GM12874 (cell line): ENCODE results near the gene PTPRE.

Experiments
- CTCF ChIP-seq: IDR thresholded peaks from 2 replicates; pipeline ENCODE4 v1.5.1; 2011; ENCODE audit warnings: low read depth, mild to moderate bottlenecking, control low read depth, low read length, moderate library complexity; ENCODE audit not compliant: insufficient read depth

The PTPRE gene

GRCh38 chr10:127916826-127917225, 9.9 kb downstream of the PTPRE start:
- TF ChIP-seq CTCF, result no peak

GRCh38 chr10:127918572-127918971, 11.7 kb downstream of the PTPRE start:
- no peak for TF ChIP-seq CTCF

- peak; percentile 13; the same call in 1 of the 2 replicates for TF ChIP-seq CTCF
These were observed 12.7 kb downstream of the PTPRE start for GRCh38 chr10:127919418-127920271.

- TF ChIP-seq CTCF, result no peak
These were observed 13.6 kb downstream of the PTPRE start for GRCh38 chr10:127920306-127921074.

GRCh38 chr10:127921075-127921752, 14.3 kb downstream of the PTPRE start:
- TF ChIP-seq CTCF, result no peak

- no peak for TF ChIP-seq CTCF
These were observed 14.8 kb downstream of the PTPRE start for GRCh38 chr10:127921753-127922145.

GRCh38 chr10:127922206-127922605, 15.3 kb downstream of the PTPRE start:
- no peak for TF ChIP-seq CTCF
